PC-9 (cell line): ENCODE measurements around the gene RLN3.

ENCODE experiments used
- EZH2 ChIP-seq: fragments of 200-600 bp; sonication (generic); IDR thresholded peaks from 2 replicates; pipeline ENCODE4 v1.8.0; 2017; ENCODE audit warnings: antibody characterized with exemption, low read depth
- TF ChIP-seq, protein P1 (sequence below): fragments of 200-600 bp; sonication (generic); conservative IDR thresholded peaks from 2 replicates; pipeline ENCODE4 v1.6.1; 2017; ENCODE audit warnings: mixed run types, antibody characterized with exemption, mild to moderate bottlenecking, moderate library complexity

DNA sequence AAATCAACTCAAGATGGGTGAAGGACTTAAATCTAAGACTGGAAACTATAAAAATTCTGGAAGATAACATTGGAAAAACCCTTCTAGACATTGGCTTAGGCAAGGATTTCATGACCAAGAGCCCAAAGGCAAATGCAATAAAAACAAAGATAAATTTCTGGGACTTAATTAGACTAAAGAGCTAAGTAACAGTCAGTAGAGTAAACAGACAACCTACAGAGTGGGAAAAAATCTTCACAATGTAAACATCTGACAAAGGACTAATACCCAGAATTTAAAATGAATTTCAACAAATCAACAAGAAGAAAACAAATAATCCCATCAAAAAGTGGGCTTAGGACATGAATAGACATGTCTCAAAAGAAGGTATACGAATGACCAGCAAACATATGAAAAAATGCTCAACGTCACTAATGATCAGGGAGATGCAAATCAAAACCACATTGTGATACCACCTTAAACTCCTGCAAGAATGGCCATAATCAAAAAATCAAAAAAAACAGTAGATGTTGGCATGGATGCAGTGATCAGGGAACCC lies 15.5 kb upstream of the RLN3 start:
- TF ChIP-seq EZH2, result no peak
- TF ChIP-seq, protein P1, sequence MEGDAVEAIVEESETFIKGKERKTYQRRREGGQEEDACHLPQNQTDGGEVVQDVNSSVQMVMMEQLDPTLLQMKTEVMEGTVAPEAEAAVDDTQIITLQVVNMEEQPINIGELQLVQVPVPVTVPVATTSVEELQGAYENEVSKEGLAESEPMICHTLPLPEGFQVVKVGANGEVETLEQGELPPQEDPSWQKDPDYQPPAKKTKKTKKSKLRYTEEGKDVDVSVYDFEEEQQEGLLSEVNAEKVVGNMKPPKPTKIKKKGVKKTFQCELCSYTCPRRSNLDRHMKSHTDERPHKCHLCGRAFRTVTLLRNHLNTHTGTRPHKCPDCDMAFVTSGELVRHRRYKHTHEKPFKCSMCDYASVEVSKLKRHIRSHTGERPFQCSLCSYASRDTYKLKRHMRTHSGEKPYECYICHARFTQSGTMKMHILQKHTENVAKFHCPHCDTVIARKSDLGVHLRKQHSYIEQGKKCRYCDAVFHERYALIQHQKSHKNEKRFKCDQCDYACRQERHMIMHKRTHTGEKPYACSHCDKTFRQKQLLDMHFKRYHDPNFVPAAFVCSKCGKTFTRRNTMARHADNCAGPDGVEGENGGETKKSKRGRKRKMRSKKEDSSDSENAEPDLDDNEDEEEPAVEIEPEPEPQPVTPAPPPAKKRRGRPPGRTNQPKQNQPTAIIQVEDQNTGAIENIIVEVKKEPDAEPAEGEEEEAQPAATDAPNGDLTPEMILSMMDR, result no peak
